Measurements from ENCODE around the gene KBTBD2.

GRCh38 chr7:32921896-32922295 is 30.3 kb upstream of the KBTBD2 start:
- TF ChIP-seq CTCF (IDR thresholded peaks at IDR 0.05) (no peak), POLR2A (IDR thresholded peaks at IDR 0.05) (no peak)
